OCI-LY1 (cell line): ENCODE results near the gene S100A12.

Experiments
- EZH2 ChIP-seq: fragments of 200-600 bp; sonication (generic), shearing (Covaris generic); IDR thresholded peaks from 2 replicates; pipeline ENCODE4 v1.8.0; 2017; ENCODE audit warnings: borderline replicate concordance, mixed run types, mild to moderate bottlenecking, antibody characterized with exemption, low read length, moderate library complexity, mixed read lengths
- TF ChIP-seq, protein P1 (sequence below): fragments of 200-600 bp; sonication (generic), shearing (Covaris generic); IDR thresholded peaks from 2 replicates; pipeline ENCODE4 v1.5.1; 2017; ENCODE audit warnings: mild to moderate bottlenecking, antibody characterized with exemption, low read length, moderate library complexity, mixed read lengths

DNA sequence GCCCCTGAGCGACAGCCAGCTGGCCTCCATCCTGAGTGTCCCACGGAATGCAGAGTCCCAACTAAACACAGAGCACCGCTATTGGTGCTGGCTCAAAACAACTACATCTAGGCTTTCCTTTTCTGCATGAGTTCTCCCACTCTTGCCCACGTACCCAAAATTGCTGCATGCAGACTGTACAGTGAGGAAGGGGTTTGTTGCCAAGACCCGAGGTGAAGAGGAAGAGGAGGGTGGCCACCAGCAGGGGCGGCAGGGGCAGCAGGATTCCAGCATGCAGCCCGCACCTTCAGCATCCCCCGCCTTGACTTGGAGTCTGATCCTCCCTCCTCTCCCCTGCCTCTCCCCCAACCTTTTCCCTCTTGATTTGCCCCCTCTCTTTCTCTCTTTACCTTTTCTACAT is 9.7 kb downstream of the S100A12 start:
- TF ChIP-seq, protein P1, sequence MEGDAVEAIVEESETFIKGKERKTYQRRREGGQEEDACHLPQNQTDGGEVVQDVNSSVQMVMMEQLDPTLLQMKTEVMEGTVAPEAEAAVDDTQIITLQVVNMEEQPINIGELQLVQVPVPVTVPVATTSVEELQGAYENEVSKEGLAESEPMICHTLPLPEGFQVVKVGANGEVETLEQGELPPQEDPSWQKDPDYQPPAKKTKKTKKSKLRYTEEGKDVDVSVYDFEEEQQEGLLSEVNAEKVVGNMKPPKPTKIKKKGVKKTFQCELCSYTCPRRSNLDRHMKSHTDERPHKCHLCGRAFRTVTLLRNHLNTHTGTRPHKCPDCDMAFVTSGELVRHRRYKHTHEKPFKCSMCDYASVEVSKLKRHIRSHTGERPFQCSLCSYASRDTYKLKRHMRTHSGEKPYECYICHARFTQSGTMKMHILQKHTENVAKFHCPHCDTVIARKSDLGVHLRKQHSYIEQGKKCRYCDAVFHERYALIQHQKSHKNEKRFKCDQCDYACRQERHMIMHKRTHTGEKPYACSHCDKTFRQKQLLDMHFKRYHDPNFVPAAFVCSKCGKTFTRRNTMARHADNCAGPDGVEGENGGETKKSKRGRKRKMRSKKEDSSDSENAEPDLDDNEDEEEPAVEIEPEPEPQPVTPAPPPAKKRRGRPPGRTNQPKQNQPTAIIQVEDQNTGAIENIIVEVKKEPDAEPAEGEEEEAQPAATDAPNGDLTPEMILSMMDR = no peak
- no peak for TF ChIP-seq EZH2
